ENCODE measurements around the gene ACKR1. TPM values are rescaled to one million over a fixed set of nuclear protein-coding genes. Genes with fewer than 3 reads are reported as not detected.
A peak's percentile ranks its signal among the peaks of the same experiment; 100 is the strongest.

Gene ACKR1
- total and polyA plus RNA-seq, 2 of the 13 experiments (the other 11 are each of a cell fraction or from before 2014, with no cell fraction given) = not detected

- peak; percentile 45 for TF ChIP-seq NFYB (CRISPR knock-in tag; IDR thresholded peaks at IDR 0.05)
- no peak for TF ChIP-seq ZNF282 (IDR thresholded peaks at IDR 0.05; ENCODE audit: partially characterized antibody)
- peak; percentile 90 to 99 for TF ChIP-seq REST (IDR thresholded peaks at IDR 0.05; ENCODE audit: borderline replicate concordance in 1 of 2, low read depth in 1 of 2, low read length in 2 of 2)
- TF ChIP-seq GFI1 (CRISPR knock-in tag; IDR thresholded peaks at IDR 0.05; ENCODE audit: borderline replicate concordance) = no peak
- peak; percentile 92; the same call in 1 of the 2 replicates for TF ChIP-seq FOXM1 (CRISPR knock-in tag; IDR thresholded peaks at IDR 0.05)
- TF ChIP-seq ZNF563 (CRISPR knock-in tag; IDR thresholded peaks at IDR 0.05) = peak; percentile 52; the same call in 1 of the 2 replicates
- peak; percentile 96 for TF ChIP-seq ZBED4 (CRISPR knock-in tag; IDR thresholded peaks at IDR 0.05; ENCODE audit: borderline replicate concordance)
- TF ChIP-seq ASH2L (IDR thresholded peaks at IDR 0.05; ENCODE audit: insufficient read length, low read depth, low read length) = no peak
- TF ChIP-seq TAF1 (CRISPR knock-in tag; IDR thresholded peaks at IDR 0.05) = 0 out of 2 replicates have a peak, but pooled peaks have one; percentile 27
- TF ChIP-seq NFE2L2 (IDR thresholded peaks at IDR 0.05; ENCODE audit: low read length) = no peak
- TF ChIP-seq NCOR1 (IDR thresholded peaks at IDR 0.05; ENCODE audit: borderline replicate concordance, low read length) = no peak
- no peak for TF ChIP-seq ZNF10 (CRISPR knock-in tag; IDR thresholded peaks at IDR 0.05; ENCODE audit: borderline replicate concordance, low read depth)
- no peak for TF ChIP-seq ZNF556 (CRISPR knock-in tag; IDR thresholded peaks at IDR 0.05; ENCODE audit: borderline replicate concordance)
- TF ChIP-seq TFAP4 (IDR thresholded peaks at IDR 0.05; ENCODE audit: borderline replicate concordance, low read depth) = no peak
- no peak for TF ChIP-seq ZNF543 (CRISPR knock-in tag; IDR thresholded peaks at IDR 0.05)
- peak; percentile 73; the same call in 1 of the 2 replicates for TF ChIP-seq ZNF780A (CRISPR knock-in tag; IDR thresholded peaks at IDR 0.05)
- TF ChIP-seq YEATS2 (CRISPR knock-in tag; IDR thresholded peaks at IDR 0.05; ENCODE audit: borderline replicate concordance) = peak; percentile 89; the same call in 1 of the 2 replicates
- peak; percentile 99 for TF ChIP-seq ZNF256 (CRISPR knock-in tag; conservative IDR thresholded peaks at IDR 0.05)
- TF ChIP-seq ZNF644 (CRISPR knock-in tag; IDR thresholded peaks at IDR 0.05; ENCODE audit: low read depth) = peak; percentile 63; the same call in 1 of the 2 replicates
Measured at GRCh38 chr1:159177272-159177907, 27.3 kb upstream of the ACKR1 start (continued).

Measured in HepG2 (cell line).